Measurements from ENCODE around the gene BIRC6.

- TF ChIP-seq, protein P1, sequence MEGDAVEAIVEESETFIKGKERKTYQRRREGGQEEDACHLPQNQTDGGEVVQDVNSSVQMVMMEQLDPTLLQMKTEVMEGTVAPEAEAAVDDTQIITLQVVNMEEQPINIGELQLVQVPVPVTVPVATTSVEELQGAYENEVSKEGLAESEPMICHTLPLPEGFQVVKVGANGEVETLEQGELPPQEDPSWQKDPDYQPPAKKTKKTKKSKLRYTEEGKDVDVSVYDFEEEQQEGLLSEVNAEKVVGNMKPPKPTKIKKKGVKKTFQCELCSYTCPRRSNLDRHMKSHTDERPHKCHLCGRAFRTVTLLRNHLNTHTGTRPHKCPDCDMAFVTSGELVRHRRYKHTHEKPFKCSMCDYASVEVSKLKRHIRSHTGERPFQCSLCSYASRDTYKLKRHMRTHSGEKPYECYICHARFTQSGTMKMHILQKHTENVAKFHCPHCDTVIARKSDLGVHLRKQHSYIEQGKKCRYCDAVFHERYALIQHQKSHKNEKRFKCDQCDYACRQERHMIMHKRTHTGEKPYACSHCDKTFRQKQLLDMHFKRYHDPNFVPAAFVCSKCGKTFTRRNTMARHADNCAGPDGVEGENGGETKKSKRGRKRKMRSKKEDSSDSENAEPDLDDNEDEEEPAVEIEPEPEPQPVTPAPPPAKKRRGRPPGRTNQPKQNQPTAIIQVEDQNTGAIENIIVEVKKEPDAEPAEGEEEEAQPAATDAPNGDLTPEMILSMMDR (IDR thresholded peaks at IDR 0.05), result no peak
- no peak for TF ChIP-seq POLR2A (IDR thresholded peaks at IDR 0.05)
Observed at GRCh38 chr2:32377928-32378327, 21.1 kb downstream of the BIRC6 start.

Data from uterus (tissue), 2 donors.